H1 (cell line): Measurements from ENCODE around the gene CROCC2. TPM values are rescaled to one million over a fixed set of nuclear protein-coding genes. Genes with fewer than 3 reads are reported as not detected.

Experiments
- ATF2 ChIP-seq: IDR thresholded peaks from 2 replicates; pipeline ENCODE4 v1.6.1; 2012; ENCODE audit warnings: low read length, inconsistent platforms
- CHD2 ChIP-seq: IDR thresholded peaks from 2 replicates; pipeline ENCODE4 v1.6.1; 2012; ENCODE audit warnings: low read length, improper control_type of control experiment
- CHD7 ChIP-seq: fragments of 300-600 bp; sonication (generic); IDR thresholded peaks from 2 replicates; pipeline ENCODE4 v1.7.1; 2012; ENCODE audit warnings: low read length, moderate library complexity, mild to moderate bottlenecking, inconsistent platforms; ENCODE audit not compliant: insufficient replicate concordance
- FOSL1 ChIP-seq: IDR thresholded peaks from 2 replicates; pipeline ENCODE4 v1.6.1; 2011; ENCODE audit warnings: mild to moderate bottlenecking, low read depth, low read length, moderate library complexity; ENCODE audit not compliant: insufficient read depth
- KDM5A ChIP-seq: fragments of 200-600 bp; IDR thresholded peaks from 2 replicates; pipeline ENCODE4 v1.7.1; 2012; ENCODE audit warnings: mild to moderate bottlenecking, low read length, inconsistent platforms, mixed read lengths
- SIN3A ChIP-seq, 2 experiments: IDR thresholded peaks in 1 of 2; conservative IDR thresholded peaks in 1 of 2; 2 replicates each; pipeline ENCODE4 v1.6.1; 2011 to 2012; ENCODE audit warnings: low read length in 2 of 2, improper control_type of control experiment in 1 of 2, low read depth in 1 of 2, mild to moderate bottlenecking in 1 of 2
- SIRT6 ChIP-seq: IDR thresholded peaks from one replicate; pipeline ENCODE4 v1.7.1; 2012; ENCODE audit warnings: low read length, inconsistent platforms
- polyA plus RNA-seq, 7 experiments: library from polyadenylated mRNA; depleted of rRNA in 3 of 7; stranded (reverse) in 5 of 7; unstranded in 2 of 7; fragments of >200 nt in 5 of 7; fragments of 200-250 nt in 2 of 7; gene quantifications; 1 replicate in 5 of 7; 2 replicates in 1 of 7; 4 replicates in 1 of 7; pipeline versions ENCODE4 v1.2.1 to v1.2.3, GENCODE V29; 2011 to 2013; ENCODE audit warnings: missing spikeins in 2 of 7, mixed read lengths in 2 of 7
- total RNA-seq: library from RNA; stranded (reverse); fragmentation: NEBNext Ultra II Directional; extraction: Animal tissue kit (Norgen Biotek cat#: 25700); gene quantifications from 2 replicates; pipeline ENCODE4 v1.2.1, GENCODE V29; 2021

The CROCC2 gene
- total and polyA plus RNA-seq, 2 of the 8 experiments (the other 6 are each of a cell fraction or from before 2014, with no cell fraction given): not detected

- TF ChIP-seq CHD7: no peak
- no peak for TF ChIP-seq ATF2
- no peak for TF ChIP-seq KDM5A
- TF ChIP-seq FOSL1: no peak
- TF ChIP-seq SIN3A (conservative IDR thresholded peaks at IDR 0.05 in 1 of 2, IDR thresholded peaks at IDR 0.05 in 1 of 2; ENCODE audit: low read depth in 1 of 2, low read length in 2 of 2): no peak
- TF ChIP-seq SIRT6: no peak
- no peak for TF ChIP-seq CHD2
Observed at GRCh38 chr2:240948905-240949790, 43.0 kb downstream of the CROCC2 start (continued).
